ENCODE data around the gene CLEC1B.
"Not testable (repeated sequence)": the region's sequence is repeated elsewhere in the genome, so short reads cannot be mapped to it uniquely, and the experiment has no call there.

Gene CLEC1B

DNA sequence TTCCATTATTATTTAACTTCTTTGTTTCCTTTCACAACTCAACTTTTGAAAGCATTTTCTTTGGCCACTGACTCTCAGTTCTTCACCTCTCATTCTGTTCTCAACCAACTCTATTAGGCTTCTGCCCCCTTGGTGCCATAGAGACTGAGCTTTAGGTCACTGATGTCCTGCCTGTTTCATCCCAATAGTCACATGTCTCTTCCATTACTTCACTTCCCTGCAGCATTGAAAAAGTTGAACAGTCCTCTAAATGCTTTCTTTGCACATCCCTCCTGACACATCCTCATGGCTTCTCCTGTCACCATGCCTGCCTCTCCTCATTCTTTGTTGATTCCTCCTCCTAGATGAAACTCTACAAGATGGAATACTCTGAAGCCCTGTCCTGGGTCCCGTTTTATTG lies 25.0 kb downstream of the CLEC1B start:
- Histone ChIP-seq H3K27ac (ENCODE audit: low read length) (no peak overlapping the region), H3K4me1 (ENCODE audit: control insufficient read depth in 1 of 2, insufficient read depth in 2 of 2, low read length in 2 of 2) (no peaks in the 10 kb centered on the region), H3K9me3 (ENCODE audit: control insufficient read depth in 1 of 2, low read length in 2 of 2) (no peaks in the 10 kb centered on the region), H3K4me3 (ENCODE audit: low read depth in 1 of 2, low read length in 2 of 2) (no peak overlapping the region), H3K36me3 (ENCODE audit: control insufficient read depth in 1 of 2, insufficient read depth in 2 of 2, low read length in 2 of 2) (no peaks in the 10 kb centered on the region), H3K27me3 (ENCODE audit: low read depth, low read length) (no peaks in the 10 kb centered on the region)

DNA sequence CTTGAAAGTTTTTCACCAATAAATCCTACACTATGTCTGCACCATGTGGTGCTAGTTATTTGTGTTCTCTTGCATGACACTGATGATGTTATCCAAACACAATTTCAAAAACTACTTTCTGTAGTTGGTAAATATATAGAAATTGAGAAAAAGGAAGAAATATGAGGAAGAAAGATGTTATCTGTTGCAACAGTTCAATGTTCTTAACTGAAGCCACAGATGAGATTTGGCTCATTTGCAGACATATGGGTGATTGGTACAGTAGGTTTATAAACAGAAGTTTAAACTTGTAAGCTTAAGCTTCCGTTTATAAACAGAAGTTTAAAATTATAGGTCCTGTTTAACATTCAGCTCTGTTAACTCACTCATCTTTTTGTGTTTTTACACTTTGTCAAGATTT lies 27.7 kb downstream of the CLEC1B start, which contains the start of gene CLEC12A:
Gene CLEC12A (plus strand): TSS at position 229 of the 400 bp plus-strand sequence. CDS start 188 bp downstream, outside the sequence.
- H3K4me1 ChIP-seq (ENCODE audit: control insufficient read depth in 1 of 2, insufficient read depth in 2 of 2, low read length in 2 of 2), result no peaks in the 10 kb centered on the region
- H3K4me3 ChIP-seq (ENCODE audit: low read depth in 1 of 2, low read length in 2 of 2), result no peak within 1 kb of the TSS
- no peaks in the 10 kb centered on the region for H3K27me3 ChIP-seq (ENCODE audit: low read depth, low read length)
- no peaks in the 10 kb centered on the region for H3K36me3 ChIP-seq (ENCODE audit: control insufficient read depth in 1 of 2, insufficient read depth in 2 of 2, low read length in 2 of 2)
- H3K27ac ChIP-seq (ENCODE audit: low read length), result no peak within 1 kb of the TSS
- H3K9me3 ChIP-seq (ENCODE audit: control insufficient read depth in 1 of 2, low read length in 2 of 2), result no peaks in the 10 kb centered on the region

DNA sequence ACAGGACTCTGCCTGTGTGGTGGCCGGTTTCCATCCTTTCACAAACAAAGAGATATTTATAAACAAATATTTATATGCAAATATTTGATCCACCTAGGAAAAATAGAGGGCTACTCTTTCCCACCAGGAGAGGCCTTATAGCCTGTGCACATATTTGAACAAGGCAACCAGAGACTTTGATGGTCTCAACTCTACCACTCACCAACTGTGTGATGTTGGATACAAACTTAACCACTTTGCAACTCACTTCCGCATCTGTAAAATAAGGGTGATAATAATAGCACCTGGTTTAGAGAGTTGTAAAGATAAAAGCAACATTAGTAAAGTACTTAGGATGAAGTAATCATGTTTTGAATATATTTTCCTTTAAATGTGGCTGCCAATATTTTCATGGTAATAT lies 29.2 kb downstream of the CLEC1B start:
- no peaks in the 10 kb centered on the region for H3K27me3 ChIP-seq (ENCODE audit: low read depth, low read length)
- H3K9me3 ChIP-seq (ENCODE audit: control insufficient read depth in 1 of 2, low read length in 2 of 2), result no peaks in the 10 kb centered on the region
- no peak overlapping the region for H3K27ac ChIP-seq (ENCODE audit: low read length)
- no peaks in the 10 kb centered on the region for H3K4me1 ChIP-seq (ENCODE audit: control insufficient read depth in 1 of 2, insufficient read depth in 2 of 2, low read length in 2 of 2)
- no peak overlapping the region for H3K4me3 ChIP-seq (ENCODE audit: low read depth in 1 of 2, low read length in 2 of 2)
- H3K36me3 ChIP-seq (ENCODE audit: control insufficient read depth in 1 of 2, insufficient read depth in 2 of 2, low read length in 2 of 2), result no peaks in the 10 kb centered on the region

- H3K9me3 ChIP-seq (ENCODE audit: control insufficient read depth in 1 of 2, low read length in 2 of 2), result no peaks in the 10 kb centered on the region
- no peaks in the 10 kb centered on the region for H3K36me3 ChIP-seq (ENCODE audit: control insufficient read depth in 1 of 2, insufficient read depth in 2 of 2, low read length in 2 of 2)
- no peak overlapping the region for H3K4me3 ChIP-seq (ENCODE audit: low read depth in 1 of 2, low read length in 2 of 2)
- no peaks in the 10 kb centered on the region for H3K4me1 ChIP-seq (ENCODE audit: control insufficient read depth in 1 of 2, insufficient read depth in 2 of 2, low read length in 2 of 2)
- no peaks in the 10 kb centered on the region for H3K27me3 ChIP-seq (ENCODE audit: low read depth, low read length)
- H3K27ac ChIP-seq (ENCODE audit: low read length), result no peak overlapping the region
Observed at GRCh38 chr12:9961901-9962300, 37.0 kb downstream of the CLEC1B start.

GRCh38 chr12:9961106-9961505 lies 37.8 kb downstream of the CLEC1B start:
- H3K36me3 ChIP-seq (ENCODE audit: control insufficient read depth in 1 of 2, insufficient read depth in 2 of 2, low read length in 2 of 2), result no peaks in the 10 kb centered on the region
- no peaks in the 10 kb centered on the region for H3K27me3 ChIP-seq (ENCODE audit: low read depth, low read length)
- H3K4me3 ChIP-seq (ENCODE audit: low read depth in 1 of 2, low read length in 2 of 2), result no peak overlapping the region
- no peaks in the 10 kb centered on the region for H3K9me3 ChIP-seq (ENCODE audit: control insufficient read depth in 1 of 2, low read length in 2 of 2)
- H3K27ac ChIP-seq (ENCODE audit: low read length), result no peak overlapping the region
- H3K4me1 ChIP-seq (ENCODE audit: control insufficient read depth in 1 of 2, insufficient read depth in 2 of 2, low read length in 2 of 2), result no peaks in the 10 kb centered on the region

GRCh38 chr12:9960590-9960989 lies 38.3 kb downstream of the CLEC1B start:
- no peak overlapping the region for H3K27ac ChIP-seq (ENCODE audit: low read length)
- H3K36me3 ChIP-seq (ENCODE audit: control insufficient read depth in 1 of 2, insufficient read depth in 2 of 2, low read length in 2 of 2), result no peaks in the 10 kb centered on the region
- no peak overlapping the region for H3K4me3 ChIP-seq (ENCODE audit: low read depth in 1 of 2, low read length in 2 of 2)
- no peaks in the 10 kb centered on the region for H3K27me3 ChIP-seq (ENCODE audit: low read depth, low read length)
- H3K4me1 ChIP-seq (ENCODE audit: control insufficient read depth in 1 of 2, insufficient read depth in 2 of 2, low read length in 2 of 2), result no peaks in the 10 kb centered on the region
- H3K9me3 ChIP-seq (ENCODE audit: control insufficient read depth in 1 of 2, low read length in 2 of 2), result no peaks in the 10 kb centered on the region

GRCh38 chr12:9957834-9958233 lies 41.1 kb downstream of the CLEC1B start:
- no peaks in the 10 kb centered on the region for H3K4me1 ChIP-seq (ENCODE audit: control insufficient read depth in 1 of 2, insufficient read depth in 2 of 2, low read length in 2 of 2)
- H3K9me3 ChIP-seq (ENCODE audit: control insufficient read depth in 1 of 2, low read length in 2 of 2), result no peaks in the 10 kb centered on the region
- H3K36me3 ChIP-seq (ENCODE audit: control insufficient read depth in 1 of 2, insufficient read depth in 2 of 2, low read length in 2 of 2), result no peaks in the 10 kb centered on the region
- no peak overlapping the region for H3K27ac ChIP-seq (ENCODE audit: low read length)
- no peak overlapping the region for H3K4me3 ChIP-seq (ENCODE audit: low read depth in 1 of 2, low read length in 2 of 2)
- H3K27me3 ChIP-seq (ENCODE audit: low read depth, low read length), result no peaks in the 10 kb centered on the region

DNA sequence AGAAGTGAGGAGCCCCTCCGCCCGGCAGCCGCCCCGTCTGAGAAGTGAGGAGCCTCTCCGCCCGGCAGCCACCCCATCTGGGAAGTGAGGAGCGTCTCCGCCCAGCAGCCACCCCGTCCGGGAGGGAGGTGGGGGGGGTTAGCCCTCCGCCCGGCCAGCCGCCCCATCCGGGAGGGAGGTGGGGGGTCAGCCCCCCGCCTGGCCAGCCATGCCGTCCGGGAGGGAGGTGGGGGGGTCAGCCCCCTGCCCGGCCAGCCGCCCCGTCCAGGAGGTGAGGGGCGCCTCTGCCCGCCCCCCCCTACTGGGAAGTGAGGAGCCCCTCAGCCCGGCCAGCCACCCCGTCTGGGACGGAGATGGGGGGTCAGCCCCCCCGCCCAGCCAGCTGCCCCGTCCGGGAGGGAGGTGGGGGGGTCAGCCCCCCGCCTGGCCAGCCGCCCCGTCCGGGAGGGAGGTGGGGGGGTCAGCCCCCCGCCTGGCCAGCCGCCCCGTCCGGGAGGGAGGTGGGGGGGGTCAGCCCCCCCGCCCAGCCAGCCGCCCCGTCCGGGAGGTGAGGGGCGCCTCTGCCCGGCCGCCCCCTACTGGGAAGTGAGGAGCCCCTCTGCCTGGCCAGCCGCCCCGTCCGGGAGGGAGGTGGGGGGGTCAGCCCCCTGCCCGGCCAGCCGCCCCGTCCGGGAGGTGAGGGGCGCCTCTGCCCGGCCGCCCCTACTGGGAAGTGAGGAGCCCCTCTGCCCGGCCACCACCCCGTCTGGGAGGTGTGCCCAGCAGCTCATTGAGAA lies 45.8 kb downstream of the CLEC1B start:
- H3K27ac ChIP-seq (ENCODE audit: low read length); H3K9me3 ChIP-seq (ENCODE audit: control insufficient read depth in 1 of 2, low read length in 2 of 2); H3K36me3 ChIP-seq (ENCODE audit: control insufficient read depth in 1 of 2, insufficient read depth in 2 of 2, low read length in 2 of 2); H3K4me3 ChIP-seq (ENCODE audit: low read depth in 1 of 2, low read length in 2 of 2); H3K4me1 ChIP-seq (ENCODE audit: control insufficient read depth in 1 of 2, insufficient read depth in 2 of 2, low read length in 2 of 2); H3K27me3 ChIP-seq (ENCODE audit: low read depth, low read length): not testable (repeated sequence)

DNA sequence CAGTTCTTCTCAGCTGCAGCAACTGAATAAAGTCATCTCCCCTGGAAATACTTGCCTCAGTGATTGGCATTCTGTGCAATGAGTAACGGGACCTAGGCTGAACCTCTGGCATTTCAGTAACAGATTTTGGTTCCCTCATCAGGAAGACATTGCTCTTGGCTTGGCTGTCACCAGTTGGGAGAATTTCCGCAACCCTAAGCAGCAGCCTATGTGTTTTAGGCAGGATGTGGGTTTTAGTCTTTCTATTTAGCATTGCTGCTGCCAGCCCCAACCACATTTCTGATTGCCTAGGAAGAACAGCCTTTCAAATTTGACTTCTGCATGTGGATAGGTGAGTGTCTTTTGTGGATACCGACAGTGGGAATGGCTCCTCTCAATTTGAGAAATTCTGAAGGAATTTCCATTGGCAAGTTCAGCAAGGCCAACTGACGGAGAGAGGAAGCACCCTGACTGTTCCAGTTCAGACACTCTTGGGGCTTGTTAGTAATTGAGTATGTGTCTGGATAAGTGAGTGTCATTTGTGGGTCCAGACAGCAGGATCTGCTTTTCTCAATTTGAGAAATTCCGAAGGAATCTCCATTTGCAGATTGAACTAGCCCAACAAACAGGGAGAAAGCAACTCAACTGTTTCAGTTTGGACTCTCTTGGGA lies 47.8 kb downstream of the CLEC1B start:
- Histone ChIP-seq H3K9me3 (ENCODE audit: control insufficient read depth in 1 of 2, low read length in 2 of 2) (no peaks in the 10 kb centered on the region), H3K36me3 (ENCODE audit: control insufficient read depth in 1 of 2, insufficient read depth in 2 of 2, low read length in 2 of 2) (no peaks in the 10 kb centered on the region), H3K27ac (ENCODE audit: low read length) (no peak overlapping the region), H3K4me1 (ENCODE audit: control insufficient read depth in 1 of 2, insufficient read depth in 2 of 2, low read length in 2 of 2) (no peaks in the 10 kb centered on the region), H3K27me3 (ENCODE audit: low read depth, low read length) (no peaks in the 10 kb centered on the region), H3K4me3 (ENCODE audit: low read depth in 1 of 2, low read length in 2 of 2) (no peak overlapping the region)

- Histone ChIP-seq H3K4me1 (ENCODE audit: control insufficient read depth in 1 of 2, insufficient read depth in 2 of 2, low read length in 2 of 2) (no peaks in the 10 kb centered on the region), H3K9me3 (ENCODE audit: control insufficient read depth in 1 of 2, low read length in 2 of 2) (no peaks in the 10 kb centered on the region), H3K27me3 (ENCODE audit: low read depth, low read length) (no peaks in the 10 kb centered on the region), H3K4me3 (ENCODE audit: low read depth in 1 of 2, low read length in 2 of 2) (no peak overlapping the region), H3K36me3 (ENCODE audit: control insufficient read depth in 1 of 2, insufficient read depth in 2 of 2, low read length in 2 of 2) (no peaks in the 10 kb centered on the region), H3K27ac (ENCODE audit: low read length) (no peak overlapping the region)
Observed at GRCh38 chr12:9948606-9949296, 50.2 kb downstream of the CLEC1B start.

- Histone ChIP-seq H3K27ac (ENCODE audit: low read length) (no peak overlapping the region), H3K27me3 (ENCODE audit: low read depth, low read length) (no peaks in the 10 kb centered on the region), H3K36me3 (ENCODE audit: control insufficient read depth in 1 of 2, insufficient read depth in 2 of 2, low read length in 2 of 2) (no peaks in the 10 kb centered on the region), H3K4me1 (ENCODE audit: control insufficient read depth in 1 of 2, insufficient read depth in 2 of 2, low read length in 2 of 2) (peaks cover 0 to 6% of the 10 kb centered on the region in 2 donors), H3K9me3 (ENCODE audit: control insufficient read depth in 1 of 2, low read length in 2 of 2) (no peaks in the 10 kb centered on the region), H3K4me3 (ENCODE audit: low read depth in 1 of 2, low read length in 2 of 2) (no peak overlapping the region)
Observed at GRCh38 chr12:9947674-9948073, 51.2 kb downstream of the CLEC1B start.

All from muscle layer of duodenum (tissue), 2 donors.